MCF 10A (cell line): Measurements from ENCODE around the gene PEX19. TPM values are rescaled to one million over a fixed set of nuclear protein-coding genes. Genes with fewer than 3 reads are reported as not detected.

Source experiments
- BruUV-seq: library from RNA; stranded (reverse); fragments of 400-500 nt; replicated peaks from 2 replicates; lab custom pipeline; 2021; lab: Mats Ljungman, UMichigan
- CTCF ChIA-PET: fragments of 300-600 bp; sonication (Branson Sonifier 250); formaldehyde crosslinking; extraction: SDS; loops from one replicate; lab custom pipeline; 2021; ENCODE audit warnings: antibody characterized with exemption, inconsistent platforms; lab: Yijun Ruan, JAX
- POLR2A ChIA-PET: fragments of 300-600, 350-650 bp; sonication (Branson Sonifier 250); formaldehyde crosslinking; extraction: SDS; loops from one replicate; lab custom pipeline; 2020; ENCODE audit warnings: antibody characterized with exemption, inconsistent platforms; lab: Yijun Ruan, JAX
- DNase-seq: peaks from one replicate; pipeline ENCODE4 v3.0.0-alpha.2; 2018; ENCODE audit not compliant: unreplicated experiment
- H3K27ac Mint-ChIP-seq: one replicate; pipeline ENCODE4 v1.8.0; 2022; ENCODE audit warnings: mild to moderate bottlenecking, low read depth, mixed read lengths; ENCODE audit not compliant: unreplicated experiment
- H3K27me3 Mint-ChIP-seq: one replicate; pipeline ENCODE4 v1.8.0; 2022; ENCODE audit warnings: mixed read lengths; ENCODE audit not compliant: insufficient read depth, unreplicated experiment
- H3K36me3 Mint-ChIP-seq: one replicate; pipeline ENCODE4 v1.8.0; 2022; ENCODE audit warnings: mild to moderate bottlenecking, moderate library complexity, mixed read lengths; ENCODE audit not compliant: insufficient read depth, unreplicated experiment
- H3K4me1 Mint-ChIP-seq: one replicate; pipeline ENCODE4 v1.8.0; 2022; ENCODE audit warnings: mixed read lengths; ENCODE audit not compliant: insufficient read depth, unreplicated experiment
- H3K4me3 Mint-ChIP-seq: one replicate; pipeline ENCODE4 v1.8.0; 2022; ENCODE audit warnings: mild to moderate bottlenecking, moderate library complexity, mixed read lengths; ENCODE audit not compliant: unreplicated experiment
- H3K9me3 Mint-ChIP-seq: one replicate; pipeline ENCODE4 v1.8.0; 2022; ENCODE audit warnings: mixed read lengths; ENCODE audit not compliant: unreplicated experiment
- intact Hi-C: fragments of 100-400 bp; cut with micrococcal nuclease; formaldehyde crosslinking; loops from 2 replicates; pipeline ENCODE4 v1.14.1; 2022
- total RNA-seq: library from RNA; stranded (reverse); gene quantifications from 2 replicates; pipeline ENCODE4 v1.2.3, GENCODE V29; 2022
- TF ChIP-seq, protein P1 (sequence below): fragments of 200-600 bp; IDR thresholded peaks from one replicate; pipeline ENCODE4 v1.8.0; 2022; ENCODE audit warnings: antibody characterized with exemption, mild to moderate bottlenecking; ENCODE audit not compliant: unreplicated experiment

The PEX19 gene
- total RNA-seq, 1 experiment from 2014 or later = 61.2 TPM

DNA sequence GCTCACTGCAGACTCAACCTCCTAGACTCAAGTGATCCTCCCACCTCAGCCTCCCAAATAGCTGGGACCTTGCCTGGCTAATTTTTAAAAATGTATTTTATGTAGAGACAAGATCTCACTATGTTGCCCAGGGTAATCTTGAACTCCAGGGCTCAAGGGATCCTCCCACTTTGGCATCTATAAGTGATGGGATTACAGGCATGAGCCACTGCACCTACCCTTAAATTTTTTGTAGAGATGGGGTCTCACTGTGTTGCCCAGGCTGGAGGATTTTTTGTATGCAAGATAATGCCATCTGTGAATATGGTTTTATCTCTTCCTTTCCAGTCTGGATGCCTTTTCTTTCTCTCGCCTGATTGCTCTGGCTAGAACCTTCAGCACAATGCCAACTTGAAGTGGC is 13.9 kb downstream of the PEX19 start:
- TF ChIP-seq, protein P1, sequence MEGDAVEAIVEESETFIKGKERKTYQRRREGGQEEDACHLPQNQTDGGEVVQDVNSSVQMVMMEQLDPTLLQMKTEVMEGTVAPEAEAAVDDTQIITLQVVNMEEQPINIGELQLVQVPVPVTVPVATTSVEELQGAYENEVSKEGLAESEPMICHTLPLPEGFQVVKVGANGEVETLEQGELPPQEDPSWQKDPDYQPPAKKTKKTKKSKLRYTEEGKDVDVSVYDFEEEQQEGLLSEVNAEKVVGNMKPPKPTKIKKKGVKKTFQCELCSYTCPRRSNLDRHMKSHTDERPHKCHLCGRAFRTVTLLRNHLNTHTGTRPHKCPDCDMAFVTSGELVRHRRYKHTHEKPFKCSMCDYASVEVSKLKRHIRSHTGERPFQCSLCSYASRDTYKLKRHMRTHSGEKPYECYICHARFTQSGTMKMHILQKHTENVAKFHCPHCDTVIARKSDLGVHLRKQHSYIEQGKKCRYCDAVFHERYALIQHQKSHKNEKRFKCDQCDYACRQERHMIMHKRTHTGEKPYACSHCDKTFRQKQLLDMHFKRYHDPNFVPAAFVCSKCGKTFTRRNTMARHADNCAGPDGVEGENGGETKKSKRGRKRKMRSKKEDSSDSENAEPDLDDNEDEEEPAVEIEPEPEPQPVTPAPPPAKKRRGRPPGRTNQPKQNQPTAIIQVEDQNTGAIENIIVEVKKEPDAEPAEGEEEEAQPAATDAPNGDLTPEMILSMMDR = no peak
- Mint-ChIP-seq H3K4me1 (no peaks in the 10 kb centered on the region), H3K36me3 (no peaks in the 10 kb centered on the region), H3K27ac (no peak overlapping the region), H3K27me3 (peaks cover 16% of the 10 kb centered on the region), H3K9me3 (no peaks in the 10 kb centered on the region), H3K4me3 (no peak overlapping the region)
- ChIA-PET CTCF (interaction anchor here (1.1 to 2.7 kb wide), 4 partner anchors 17 to 192 kb away, joined by 3 to 12 read pairs (median 6); no protein-coding TSS in a partner anchor), POLR2A (interaction anchor here (0.7 to 6.9 kb wide), 4 partner anchors 9 to 56 kb away, joined by 3 to 76 read pairs (median 20); partner anchors contain the start of genes DCAF8 and PEX19)
- DNase-seq = no peak
- intact Hi-C loops = no loop called here
- BruUV-seq = no TSS peak

DNA sequence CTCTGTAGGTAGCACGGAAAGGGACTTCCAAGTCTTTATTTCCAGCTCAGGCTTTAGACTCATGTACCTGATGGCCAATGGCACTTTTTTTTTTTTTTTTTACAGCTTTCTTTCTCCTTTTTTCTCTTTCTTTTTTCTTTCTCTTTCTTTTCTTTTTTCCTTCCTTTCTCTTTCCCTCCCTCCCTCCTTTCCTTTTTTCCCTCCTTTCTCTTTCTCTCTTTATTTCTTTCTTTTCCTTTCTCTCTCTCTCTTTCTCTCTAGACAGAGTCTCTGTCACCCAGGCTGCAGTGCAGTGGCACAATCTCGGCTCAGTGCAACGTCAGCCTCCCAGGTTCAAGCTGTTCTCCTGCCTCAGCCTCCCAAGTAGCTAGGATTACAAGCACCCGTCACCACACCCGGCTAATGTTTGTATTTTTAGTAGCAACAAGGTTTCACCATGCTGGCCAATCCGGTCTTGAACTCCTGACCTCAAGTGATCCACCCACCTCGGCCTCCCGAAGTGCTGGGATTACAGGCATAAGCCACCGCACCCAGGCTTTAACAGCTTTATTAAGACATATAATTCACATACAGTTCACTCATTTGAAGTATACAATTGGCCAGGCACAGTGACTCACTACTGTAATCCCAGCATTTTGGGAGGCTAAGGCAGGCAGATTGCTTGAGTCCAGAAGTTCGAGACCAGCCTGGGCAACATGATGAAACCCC is 17.5 kb downstream of the PEX19 start:
- DNase-seq = no peak
- no TSS peak for BruUV-seq
- peaks cover 16% of the 10 kb centered on the region for H3K27me3 Mint-ChIP-seq
- H3K27ac Mint-ChIP-seq = no peak overlapping the region
- H3K36me3 Mint-ChIP-seq = peaks cover 2% of the 10 kb centered on the region
- TF ChIP-seq, protein P1 = no peak
- no peak overlapping the region for H3K4me3 Mint-ChIP-seq
- POLR2A ChIA-PET = interaction anchor here (0.6 to 9.8 kb wide), 3 partner anchors 9 to 873 kb away, joined by 3 to 247 read pairs (median 3); partner anchors contain the start of gene PEX19
- intact Hi-C loops = no loop called here
- H3K9me3 Mint-ChIP-seq = no peaks in the 10 kb centered on the region
- H3K4me1 Mint-ChIP-seq = no peaks in the 10 kb centered on the region
- CTCF ChIA-PET = interaction anchor here (0.8 to 12.2 kb wide), 6 partner anchors 9 to 166 kb away, joined by 3 to 133 read pairs (median 4); no protein-coding TSS in a partner anchor

DNA sequence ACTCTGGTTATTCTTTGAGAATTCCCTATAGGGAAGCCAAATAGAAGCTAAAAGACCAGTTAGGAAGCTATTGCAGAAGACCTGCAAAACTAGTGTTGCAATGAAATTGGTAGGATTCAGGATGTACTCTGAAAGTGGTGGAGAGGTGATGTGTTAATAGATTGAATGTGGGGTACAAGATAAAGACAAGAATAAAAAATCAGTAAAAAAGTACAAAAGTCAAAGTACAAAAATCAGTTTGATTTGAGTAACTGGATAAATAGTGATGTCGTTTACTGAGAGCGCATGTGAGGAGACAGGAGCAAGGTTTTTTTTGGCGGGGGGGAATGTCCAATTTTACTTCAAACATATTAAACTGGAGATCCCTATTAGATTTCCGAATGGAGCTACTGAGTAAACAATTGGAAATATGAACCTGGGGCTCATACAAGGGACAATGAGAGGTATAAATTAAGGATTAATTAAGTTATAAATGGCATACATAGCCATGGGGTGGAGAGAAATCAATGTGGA is 20.1 kb downstream of the PEX19 start:
- TF ChIP-seq, protein P1 = no peak
- Mint-ChIP-seq H3K4me3 (no peak overlapping the region), H3K9me3 (no peaks in the 10 kb centered on the region), H3K27ac (no peak overlapping the region), H3K27me3 (peaks cover 16% of the 10 kb centered on the region), H3K4me1 (peaks cover 10% of the 10 kb centered on the region), H3K36me3 (peaks cover 16% of the 10 kb centered on the region)
- BruUV-seq = no TSS peak
- CTCF ChIA-PET = interaction anchor here (0.5 to 12.2 kb wide), 16 partner anchors 9 to 1088 kb away, joined by 3 to 133 read pairs (median 4); no protein-coding TSS in a partner anchor
- no peak for DNase-seq
- intact Hi-C loops = no loop called here
- POLR2A ChIA-PET = interaction anchor here (1.0 to 9.8 kb wide), 6 partner anchors 9 to 168 kb away, joined by 5 to 247 read pairs (median 29); partner anchors contain the start of gene PEX19
